GM06990 (cell line): ENCODE results near the gene GPM6B.

Experiments used
- DNase-seq: peaks from one replicate; pipeline ENCODE4 v3.0.0-alpha.2; 2011; ENCODE audit not compliant: insufficient read length; ENCODE audit errors: extremely low read depth
- H3K27me3 ChIP-seq: replicated peaks from 2 replicates; pipeline ENCODE4 v1.6.0; 2011; ENCODE audit warnings: low read length; ENCODE audit not compliant: control insufficient read depth, insufficient read depth
- H3K36me3 ChIP-seq: 2 replicates; pipeline ENCODE4 v1.5.1; 2011; ENCODE audit warnings: low read length; ENCODE audit not compliant: control insufficient read depth, insufficient read depth
- H3K4me3 ChIP-seq: replicated peaks from 2 replicates; pipeline ENCODE4 v1.5.1; 2011; ENCODE audit warnings: low read depth, mild to moderate bottlenecking, control low read depth, low read length
- CTCF ChIP-seq: IDR thresholded peaks from 2 replicates; pipeline ENCODE4 v1.5.1; 2011; ENCODE audit warnings: low read length, control low read depth, mild to moderate bottlenecking, inconsistent platforms; ENCODE audit not compliant: insufficient read depth, poor library complexity, severe bottlenecking

The GPM6B gene

GRCh38 chrX:13776387-13776786, 40.5 kb downstream of the GPM6B start:
- TF ChIP-seq CTCF: no peak
- DNase-seq: no peak
- H3K36me3 ChIP-seq: peaks cover 2% of the 10 kb centered on the region; the same call in 1 of the 2 replicates

GRCh38 chrX:13775837-13776236, 41.1 kb downstream of the GPM6B start:
- H3K27me3 ChIP-seq: no peaks in the 10 kb centered on the region
- H3K36me3 ChIP-seq: peaks cover 2% of the 10 kb centered on the region; the same call in 1 of the 2 replicates
- TF ChIP-seq CTCF: no peak
- no peak overlapping the region for H3K4me3 ChIP-seq
- DNase-seq: no peak

More at GRCh38 chrX:13776387-13776786, 40.5 kb downstream of the GPM6B start:
- no peaks in the 10 kb centered on the region for H3K27me3 ChIP-seq
- no peak overlapping the region for H3K4me3 ChIP-seq

GRCh38 chrX:13774696-13775095, 42.2 kb downstream of the GPM6B start:
- H3K27me3 ChIP-seq: no peaks in the 10 kb centered on the region
- H3K36me3 ChIP-seq: peaks cover 2% of the 10 kb centered on the region; the same call in 1 of the 2 replicates
- DNase-seq: no peak
- no peak for TF ChIP-seq CTCF
- H3K4me3 ChIP-seq: no peak overlapping the region

- no peak for TF ChIP-seq CTCF
- H3K4me3 ChIP-seq: no peak overlapping the region
- no peaks in the 10 kb centered on the region for H3K27me3 ChIP-seq
- DNase-seq: no peak
- H3K36me3 ChIP-seq: 0 out of 2 replicates have a peak, but pooled peaks cover 1% of the 10 kb centered on the region
Measured at GRCh38 chrX:13770013-13770535, 46.8 kb downstream of the GPM6B start.

- DNase-seq: no peak
- no peak overlapping the region for H3K4me3 ChIP-seq
- no peak for TF ChIP-seq CTCF
- peaks cover 1% of the 10 kb centered on the region; the same call in 1 of the 2 replicates for H3K36me3 ChIP-seq
- H3K27me3 ChIP-seq: no peaks in the 10 kb centered on the region
Measured at GRCh38 chrX:13768939-13769338, 48.0 kb downstream of the GPM6B start.

GRCh38 chrX:13764765-13765164, 52.1 kb downstream of the GPM6B start:
- Histone ChIP-seq H3K27me3 (no peaks in the 10 kb centered on the region), H3K36me3 (peaks cover 6% of the 10 kb centered on the region), H3K4me3 (no peak overlapping the region)
- DNase-seq: no peak
- TF ChIP-seq CTCF: no peak
